WTC11 (cell line): Measurements from ENCODE around the gene FBXO7. TPM values are rescaled to one million over a fixed set of nuclear protein-coding genes. Genes with fewer than 3 reads are reported as not detected.

Experiments
- ATAC-seq: fragments of 200-7000 bp; cut with Tn5 transposase; 2 replicates; pipeline ENCODE4 v1.10.0; 2021; ENCODE audit warnings: mild to moderate bottlenecking, moderate library complexity
- CTCF ChIA-PET: fragments of 300-600 bp; sonication (Branson Sonifier 250); formaldehyde crosslinking; loops from one replicate; lab custom pipeline; 2021; ENCODE audit warnings: antibody characterized with exemption; lab: Charles Lee
- POLR2A ChIA-PET: fragments of 350-600 bp; sonication (Branson Sonifier 250); formaldehyde crosslinking; loops from one replicate; lab custom pipeline; 2021; ENCODE audit warnings: antibody characterized with exemption; lab: Charles Lee
- DNase-seq: peaks from one replicate; pipeline ENCODE4 v3.0.0; 2021; ENCODE audit warnings: low spot score
- H3K27ac Mint-ChIP-seq: 2 replicates; pipeline ENCODE4 v1.8.0; 2021; ENCODE audit warnings: mixed read lengths
- H3K27me3 Mint-ChIP-seq: 2 replicates; pipeline ENCODE4 v1.8.0; 2021; ENCODE audit warnings: low read depth, mild to moderate bottlenecking, moderate library complexity, mixed read lengths
- H3K36me3 Mint-ChIP-seq: 2 replicates; pipeline ENCODE4 v1.8.0; 2021; ENCODE audit warnings: mixed read lengths
- H3K4me1 Mint-ChIP-seq: 2 replicates; pipeline ENCODE4 v1.8.0; 2022; ENCODE audit warnings: mixed read lengths
- H3K4me3 Mint-ChIP-seq: 2 replicates; pipeline ENCODE4 v1.8.0; 2021; ENCODE audit warnings: mild to moderate bottlenecking, moderate library complexity, mixed read lengths
- H3K9me3 Mint-ChIP-seq: 2 replicates; pipeline ENCODE4 v1.8.0; 2021; ENCODE audit warnings: mixed read lengths
- FOXP4 ChIP-seq: sonication (generic); formaldehyde crosslinking; IDR thresholded peaks from 2 replicates; pipeline ENCODE4 v1.8.0; 2022; ENCODE audit warnings: mild to moderate bottlenecking, missing genetic modification reagents
- GRHL2 ChIP-seq: fragments of 250-450 bp; sonication (Bioruptor Pico); IDR thresholded peaks from 2 replicates; pipeline ENCODE4 v1.8.0; 2022; ENCODE audit warnings: mild to moderate bottlenecking, moderate library complexity; ENCODE audit not compliant: insufficient replicate concordance, severe bottlenecking
- JAZF1 ChIP-seq: fragments of 250-450 bp; sonication (Bioruptor Pico); IDR thresholded peaks from 2 replicates; pipeline ENCODE4 v1.9.0; 2021; ENCODE audit warnings: moderate library complexity, mild to moderate bottlenecking, inconsistent platforms
- KAT7 ChIP-seq: sonication (generic); formaldehyde crosslinking; IDR thresholded peaks from 2 replicates; pipeline ENCODE4 v1.8.1; 2023; ENCODE audit warnings: missing genetic modification reagents, mild to moderate bottlenecking, borderline replicate concordance
- SMAD3 ChIP-seq: sonication (generic); formaldehyde crosslinking; IDR thresholded peaks from 2 replicates; pipeline ENCODE4 v1.8.0; 2022; ENCODE audit warnings: missing genetic modification reagents, mild to moderate bottlenecking, borderline replicate concordance
- SOX15 ChIP-seq: fragments of 250-450 bp; sonication (Bioruptor Pico); IDR thresholded peaks from 2 replicates; pipeline ENCODE4 v1.9.0; 2021; ENCODE audit warnings: mild to moderate bottlenecking
- ZNF263 ChIP-seq: sonication (generic); formaldehyde crosslinking; IDR thresholded peaks from 2 replicates; pipeline ENCODE4 v1.8.1; 2022; ENCODE audit warnings: low read depth, mild to moderate bottlenecking, moderate library complexity, missing genetic modification reagents
- ZSCAN18 ChIP-seq: fragments of 250-450 bp; sonication (Bioruptor Pico); IDR thresholded peaks from 2 replicates; pipeline ENCODE4 v2.1.2; 2022; ENCODE audit warnings: mild to moderate bottlenecking, moderate library complexity
- total RNA-seq: library from RNA; stranded (reverse); gene quantifications from 3 replicates; pipeline ENCODE4 v1.2.3, GENCODE V29; 2021
- TF ChIP-seq, protein P1 (sequence below): fragments of 250-450 bp; sonication (Bioruptor Pico); IDR thresholded peaks from 2 replicates; pipeline ENCODE4 v1.9.0; 2021; ENCODE audit warnings: mild to moderate bottlenecking, borderline replicate concordance
- TF ChIP-seq, protein P2 (sequence below): fragments of 250-450 bp; sonication (Bioruptor Pico); IDR thresholded peaks from 2 replicates; pipeline ENCODE4 v1.8.0; 2021; ENCODE audit warnings: mild to moderate bottlenecking
- TF ChIP-seq, protein P3 (sequence below): fragments of 250-450 bp; sonication (Bioruptor Pico); IDR thresholded peaks from 2 replicates; pipeline ENCODE4 v1.9.0; 2021; ENCODE audit warnings: moderate library complexity, mild to moderate bottlenecking, inconsistent platforms, borderline replicate concordance
- TF ChIP-seq, protein P4 (sequence below): sonication (generic); formaldehyde crosslinking; IDR thresholded peaks from 2 replicates; pipeline ENCODE4 v1.8.1; 2022; ENCODE audit warnings: missing genetic modification reagents, borderline replicate concordance

The FBXO7 gene
- total RNA-seq, 1 experiment from 2014 or later, result 59.4 TPM

GRCh38 chr22:32546935-32547334, 72.3 kb downstream of the FBXO7 start:
- no peaks in the 10 kb centered on the region for H3K36me3 Mint-ChIP-seq
- no peak for ATAC-seq
- POLR2A ChIA-PET, result no interaction called here

DNA sequence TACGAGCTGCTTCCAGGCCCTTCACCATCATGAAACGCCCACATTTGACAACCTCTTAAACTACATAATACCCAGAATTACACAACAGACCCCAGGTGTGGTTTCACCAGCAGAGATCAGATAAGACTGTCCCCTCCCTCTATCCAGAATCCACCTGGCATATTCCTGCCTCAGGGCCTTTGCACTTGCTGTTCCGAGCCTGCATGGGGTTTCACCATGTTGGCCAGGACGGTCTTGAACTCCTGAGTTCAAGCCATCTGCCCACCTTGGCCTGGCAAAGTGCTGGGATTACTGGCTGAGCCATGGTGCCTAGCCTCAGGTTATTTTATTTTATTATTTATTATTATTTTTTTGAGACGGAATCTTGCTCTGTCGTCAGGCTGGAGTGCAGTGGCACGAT, 73.4 kb downstream of the FBXO7 start:
- no peak for ATAC-seq
- no peaks in the 10 kb centered on the region; the same call in 1 of the 2 replicates for H3K27me3 Mint-ChIP-seq
- H3K9me3 Mint-ChIP-seq, result no peaks in the 10 kb centered on the region
- POLR2A ChIA-PET, result no interaction called here
- H3K4me1 Mint-ChIP-seq, result no peaks in the 10 kb centered on the region
- no peak overlapping the region for H3K4me3 Mint-ChIP-seq
- CTCF ChIA-PET, result interaction anchor here (1.3 kb wide), 1 partner anchor 19 kb away, joined by 4 read pairs; no protein-coding TSS in a partner anchor
- no peaks in the 10 kb centered on the region for H3K36me3 Mint-ChIP-seq
- TF ChIP-seq ZSCAN18 (CRISPR knock-in tag) (no peak), KAT7 (no peak), SMAD3 (CRISPR knock-in tag) (no peak), ZNF263 (CRISPR knock-in tag) (no peak), JAZF1 (CRISPR knock-in tag) (no peak)
- no peak for DNase-seq
- H3K27ac Mint-ChIP-seq, result no peak overlapping the region

More at GRCh38 chr22:32546935-32547334, 72.3 kb downstream of the FBXO7 start:
- no peaks in the 10 kb centered on the region for H3K4me1 Mint-ChIP-seq
- CTCF ChIA-PET, result no interaction called here
- H3K27me3 Mint-ChIP-seq, result no peaks in the 10 kb centered on the region; the same call in 1 of the 2 replicates
- no peak overlapping the region for H3K27ac Mint-ChIP-seq
- TF ChIP-seq, protein P1, sequence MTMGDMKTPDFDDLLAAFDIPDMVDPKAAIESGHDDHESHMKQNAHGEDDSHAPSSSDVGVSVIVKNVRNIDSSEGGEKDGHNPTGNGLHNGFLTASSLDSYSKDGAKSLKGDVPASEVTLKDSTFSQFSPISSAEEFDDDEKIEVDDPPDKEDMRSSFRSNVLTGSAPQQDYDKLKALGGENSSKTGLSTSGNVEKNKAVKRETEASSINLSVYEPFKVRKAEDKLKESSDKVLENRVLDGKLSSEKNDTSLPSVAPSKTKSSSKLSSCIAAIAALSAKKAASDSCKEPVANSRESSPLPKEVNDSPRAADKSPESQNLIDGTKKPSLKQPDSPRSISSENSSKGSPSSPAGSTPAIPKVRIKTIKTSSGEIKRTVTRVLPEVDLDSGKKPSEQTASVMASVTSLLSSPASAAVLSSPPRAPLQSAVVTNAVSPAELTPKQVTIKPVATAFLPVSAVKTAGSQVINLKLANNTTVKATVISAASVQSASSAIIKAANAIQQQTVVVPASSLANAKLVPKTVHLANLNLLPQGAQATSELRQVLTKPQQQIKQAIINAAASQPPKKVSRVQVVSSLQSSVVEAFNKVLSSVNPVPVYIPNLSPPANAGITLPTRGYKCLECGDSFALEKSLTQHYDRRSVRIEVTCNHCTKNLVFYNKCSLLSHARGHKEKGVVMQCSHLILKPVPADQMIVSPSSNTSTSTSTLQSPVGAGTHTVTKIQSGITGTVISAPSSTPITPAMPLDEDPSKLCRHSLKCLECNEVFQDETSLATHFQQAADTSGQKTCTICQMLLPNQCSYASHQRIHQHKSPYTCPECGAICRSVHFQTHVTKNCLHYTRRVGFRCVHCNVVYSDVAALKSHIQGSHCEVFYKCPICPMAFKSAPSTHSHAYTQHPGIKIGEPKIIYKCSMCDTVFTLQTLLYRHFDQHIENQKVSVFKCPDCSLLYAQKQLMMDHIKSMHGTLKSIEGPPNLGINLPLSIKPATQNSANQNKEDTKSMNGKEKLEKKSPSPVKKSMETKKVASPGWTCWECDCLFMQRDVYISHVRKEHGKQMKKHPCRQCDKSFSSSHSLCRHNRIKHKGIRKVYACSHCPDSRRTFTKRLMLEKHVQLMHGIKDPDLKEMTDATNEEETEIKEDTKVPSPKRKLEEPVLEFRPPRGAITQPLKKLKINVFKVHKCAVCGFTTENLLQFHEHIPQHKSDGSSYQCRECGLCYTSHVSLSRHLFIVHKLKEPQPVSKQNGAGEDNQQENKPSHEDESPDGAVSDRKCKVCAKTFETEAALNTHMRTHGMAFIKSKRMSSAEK (CRISPR knock-in tag), result no peak
- TF ChIP-seq GRHL2 (CRISPR knock-in tag), result no peak
- no peak for TF ChIP-seq SOX15 (CRISPR knock-in tag)
- TF ChIP-seq, protein P2, sequence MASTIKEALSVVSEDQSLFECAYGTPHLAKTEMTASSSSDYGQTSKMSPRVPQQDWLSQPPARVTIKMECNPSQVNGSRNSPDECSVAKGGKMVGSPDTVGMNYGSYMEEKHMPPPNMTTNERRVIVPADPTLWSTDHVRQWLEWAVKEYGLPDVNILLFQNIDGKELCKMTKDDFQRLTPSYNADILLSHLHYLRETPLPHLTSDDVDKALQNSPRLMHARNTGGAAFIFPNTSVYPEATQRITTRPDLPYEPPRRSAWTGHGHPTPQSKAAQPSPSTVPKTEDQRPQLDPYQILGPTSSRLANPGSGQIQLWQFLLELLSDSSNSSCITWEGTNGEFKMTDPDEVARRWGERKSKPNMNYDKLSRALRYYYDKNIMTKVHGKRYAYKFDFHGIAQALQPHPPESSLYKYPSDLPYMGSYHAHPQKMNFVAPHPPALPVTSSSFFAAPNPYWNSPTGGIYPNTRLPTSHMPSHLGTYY (CRISPR knock-in tag), result no peak
- TF ChIP-seq, protein P3, sequence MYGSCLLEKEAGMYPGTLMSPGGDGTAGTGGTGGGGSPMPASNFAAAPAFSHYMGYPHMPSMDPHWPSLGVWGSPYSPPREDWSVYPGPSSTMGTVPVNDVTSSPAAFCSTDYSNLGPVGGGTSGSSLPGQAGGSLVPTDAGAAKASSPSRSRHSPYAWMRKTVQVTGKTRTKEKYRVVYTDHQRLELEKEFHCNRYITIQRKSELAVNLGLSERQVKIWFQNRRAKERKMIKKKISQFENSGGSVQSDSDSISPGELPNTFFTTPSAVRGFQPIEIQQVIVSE, result no peak
- TF ChIP-seq, protein P4, sequence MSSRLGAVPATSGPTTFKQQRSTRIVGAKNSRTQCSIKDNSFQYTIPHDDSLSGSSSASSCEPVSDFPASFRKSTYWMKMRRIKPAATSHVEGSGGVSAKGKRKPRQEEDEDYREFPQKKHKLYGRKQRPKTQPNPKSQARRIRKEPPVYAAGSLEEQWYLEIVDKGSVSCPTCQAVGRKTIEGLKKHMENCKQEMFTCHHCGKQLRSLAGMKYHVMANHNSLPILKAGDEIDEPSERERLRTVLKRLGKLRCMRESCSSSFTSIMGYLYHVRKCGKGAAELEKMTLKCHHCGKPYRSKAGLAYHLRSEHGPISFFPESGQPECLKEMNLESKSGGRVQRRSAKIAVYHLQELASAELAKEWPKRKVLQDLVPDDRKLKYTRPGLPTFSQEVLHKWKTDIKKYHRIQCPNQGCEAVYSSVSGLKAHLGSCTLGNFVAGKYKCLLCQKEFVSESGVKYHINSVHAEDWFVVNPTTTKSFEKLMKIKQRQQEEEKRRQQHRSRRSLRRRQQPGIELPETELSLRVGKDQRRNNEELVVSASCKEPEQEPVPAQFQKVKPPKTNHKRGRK, result no peak
- no peak for TF ChIP-seq FOXP4 (CRISPR knock-in tag)
- no peak for TF ChIP-seq KAT7
- no peaks in the 10 kb centered on the region for H3K9me3 Mint-ChIP-seq
- no peak overlapping the region for H3K4me3 Mint-ChIP-seq
- DNase-seq, result no peak

Other genes starting within 250 kb of the FBXO7 start
- 0.09 to 0.37 TPM (median 0.22 TPM) in 3 replicates for gene SLC5A4, start 219.5 kb upstream of the FBXO7 start, total RNA-seq
- gene RFPL3, start 116.9 kb upstream of the FBXO7 start, total RNA-seq, result 0.16 TPM in 1 of 3 replicates, not detected in the others
- gene RTCB, start 62.6 kb upstream of the FBXO7 start, total RNA-seq, result 99.9 to 106 TPM (median 100 TPM) in 3 replicates
- gene BPIFC, start 10.4 kb upstream of the FBXO7 start, total RNA-seq, result not detected in 3 replicates